ENCODE results near the gene ANKMY2. TPM values are rescaled to one million over a fixed set of nuclear protein-coding genes. Genes with fewer than 3 reads are reported as not detected.

ANKMY2 gene
- total RNA-seq, 1 donor from 2014 or later: 13.8 TPM

GRCh38 chr7:16636555-16637101 lies 8.9 kb downstream of the ANKMY2 start:
- Histone ChIP-seq H3K27ac (no peak overlapping the region), H3K4me3 (no peak overlapping the region), H3K9me3 (no peaks in the 10 kb centered on the region), H3K36me3 (no peaks in the 10 kb centered on the region), H3K4me1 (peaks cover 41% of the 10 kb centered on the region), H3K27me3 (no peaks in the 10 kb centered on the region)
- TF ChIP-seq POLR2AphosphoS5 (IDR thresholded peaks at IDR 0.05; ENCODE audit: insufficient read depth in 1 of 2, low read depth in 1 of 2): no peak
- TF ChIP-seq POLR2A (IDR thresholded peaks at IDR 0.05): no peak
- TF ChIP-seq CTCF (IDR thresholded peaks at IDR 0.05): no peak
- intact Hi-C loops (cut with DNase I): no loop called here
- no peak for DNase-seq (ENCODE audit: extremely low spot score in 2 of 2)

GRCh38 chr7:16634271-16634738 lies 11.2 kb downstream of the ANKMY2 start:
- intact Hi-C loops (cut with DNase I): no loop called here
- Histone ChIP-seq H3K9me3 (no peaks in the 10 kb centered on the region), H3K36me3 (no peaks in the 10 kb centered on the region), H3K4me1 (peaks cover 34% of the 10 kb centered on the region), H3K27me3 (no peaks in the 10 kb centered on the region), H3K27ac (peak overlapping the region; percentile 22), H3K4me3 (no peak overlapping the region)
- DNase-seq (ENCODE audit: extremely low spot score in 2 of 2): no peak
- TF ChIP-seq CTCF (IDR thresholded peaks at IDR 0.05): no peak
- TF ChIP-seq POLR2AphosphoS5 (IDR thresholded peaks at IDR 0.05; ENCODE audit: insufficient read depth in 1 of 2, low read depth in 1 of 2): peak in 1 of 2 donors; percentile 35
- no peak for TF ChIP-seq POLR2A (IDR thresholded peaks at IDR 0.05)

GRCh38 chr7:16630654-16631053 lies 14.9 kb downstream of the ANKMY2 start:
- DNase-seq (ENCODE audit: extremely low spot score in 2 of 2): no peak
- H3K27ac ChIP-seq: no peak overlapping the region
- H3K4me1 ChIP-seq: peaks cover 16% of the 10 kb centered on the region
- H3K36me3 ChIP-seq: no peaks in the 10 kb centered on the region
- no peak overlapping the region for H3K4me3 ChIP-seq
- no peaks in the 10 kb centered on the region for H3K9me3 ChIP-seq
- intact Hi-C loops (cut with DNase I): no loop called here
- TF ChIP-seq POLR2AphosphoS5 (IDR thresholded peaks at IDR 0.05; ENCODE audit: insufficient read depth in 1 of 2, low read depth in 1 of 2): no peak
- TF ChIP-seq CTCF (IDR thresholded peaks at IDR 0.05): no peak
- no peaks in the 10 kb centered on the region for H3K27me3 ChIP-seq

- no peak overlapping the region for H3K27ac ChIP-seq
- no peak for DNase-seq (ENCODE audit: extremely low spot score in 2 of 2)
- no peak overlapping the region for H3K4me3 ChIP-seq
- no peak for TF ChIP-seq POLR2A (IDR thresholded peaks at IDR 0.05)
- no peaks in the 10 kb centered on the region for H3K27me3 ChIP-seq
- H3K4me1 ChIP-seq: peaks cover 7% of the 10 kb centered on the region
- peaks cover 0 to 8% of the 10 kb centered on the region in 2 donors for H3K36me3 ChIP-seq
- H3K9me3 ChIP-seq: no peaks in the 10 kb centered on the region
- intact Hi-C loops (cut with DNase I): no loop called here
These were observed 18.3 kb downstream of the ANKMY2 start for GRCh38 chr7:16627236-16627635.

GRCh38 chr7:16626388-16626787 lies 19.2 kb downstream of the ANKMY2 start:
- Histone ChIP-seq H3K27me3 (no peaks in the 10 kb centered on the region), H3K27ac (no peak overlapping the region), H3K9me3 (no peaks in the 10 kb centered on the region), H3K4me3 (no peak overlapping the region), H3K36me3 (peaks cover 0 to 11% of the 10 kb centered on the region in 2 donors), H3K4me1 (peaks cover 7% of the 10 kb centered on the region)
- intact Hi-C loops (cut with DNase I): no loop called here
- DNase-seq (ENCODE audit: extremely low spot score in 2 of 2): no peak
- TF ChIP-seq POLR2A (IDR thresholded peaks at IDR 0.05) (no peak), CTCF (IDR thresholded peaks at IDR 0.05) (no peak), POLR2AphosphoS5 (IDR thresholded peaks at IDR 0.05; ENCODE audit: insufficient read depth in 1 of 2, low read depth in 1 of 2) (no peak)

Measured in vagina (tissue), 2 donors.